ENCODE measurements around the gene IPO5.

IPO5 gene

DNA sequence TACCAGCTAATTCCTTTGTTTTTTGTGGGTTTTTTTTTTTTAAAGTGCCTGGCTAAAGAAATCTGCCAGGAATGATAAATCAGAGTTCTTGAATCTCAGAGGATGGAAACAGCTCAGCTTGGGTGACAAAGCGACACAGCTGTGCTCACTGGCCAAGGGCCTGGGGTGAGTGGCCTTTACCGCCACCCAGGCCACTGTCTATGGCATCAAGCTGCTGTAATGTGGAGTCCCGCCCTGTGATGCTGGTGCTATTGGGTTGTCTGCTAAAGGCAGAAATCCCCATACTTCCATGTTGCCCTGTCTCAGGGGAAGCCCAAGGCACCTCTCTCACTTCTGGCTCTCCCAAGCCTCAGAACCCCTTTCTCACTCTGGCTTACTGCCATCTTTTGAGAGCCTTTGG, 106.8 kb downstream of the IPO5 start:
- TF ChIP-seq, protein P1, sequence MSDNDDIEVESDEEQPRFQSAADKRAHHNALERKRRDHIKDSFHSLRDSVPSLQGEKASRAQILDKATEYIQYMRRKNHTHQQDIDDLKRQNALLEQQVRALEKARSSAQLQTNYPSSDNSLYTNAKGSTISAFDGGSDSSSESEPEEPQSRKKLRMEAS (IDR thresholded peaks at IDR 0.05; ENCODE audit: low read depth, low read length): no peak
- TF ChIP-seq, protein P2, sequence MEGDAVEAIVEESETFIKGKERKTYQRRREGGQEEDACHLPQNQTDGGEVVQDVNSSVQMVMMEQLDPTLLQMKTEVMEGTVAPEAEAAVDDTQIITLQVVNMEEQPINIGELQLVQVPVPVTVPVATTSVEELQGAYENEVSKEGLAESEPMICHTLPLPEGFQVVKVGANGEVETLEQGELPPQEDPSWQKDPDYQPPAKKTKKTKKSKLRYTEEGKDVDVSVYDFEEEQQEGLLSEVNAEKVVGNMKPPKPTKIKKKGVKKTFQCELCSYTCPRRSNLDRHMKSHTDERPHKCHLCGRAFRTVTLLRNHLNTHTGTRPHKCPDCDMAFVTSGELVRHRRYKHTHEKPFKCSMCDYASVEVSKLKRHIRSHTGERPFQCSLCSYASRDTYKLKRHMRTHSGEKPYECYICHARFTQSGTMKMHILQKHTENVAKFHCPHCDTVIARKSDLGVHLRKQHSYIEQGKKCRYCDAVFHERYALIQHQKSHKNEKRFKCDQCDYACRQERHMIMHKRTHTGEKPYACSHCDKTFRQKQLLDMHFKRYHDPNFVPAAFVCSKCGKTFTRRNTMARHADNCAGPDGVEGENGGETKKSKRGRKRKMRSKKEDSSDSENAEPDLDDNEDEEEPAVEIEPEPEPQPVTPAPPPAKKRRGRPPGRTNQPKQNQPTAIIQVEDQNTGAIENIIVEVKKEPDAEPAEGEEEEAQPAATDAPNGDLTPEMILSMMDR (IDR thresholded peaks at IDR 0.05; ENCODE audit: low read depth, low read length): no peak
- TF ChIP-seq POLR2A (IDR thresholded peaks at IDR 0.05; ENCODE audit: extremely low read depth, insufficient read length) (no peak), MYC (IDR thresholded peaks at IDR 0.05; ENCODE audit: low read depth, low read length) (no peak)
- no peak overlapping the region for H3K4me3 ChIP-seq (ENCODE audit: low read depth, low read length)
- no peak for DNase-seq (ENCODE audit: low read depth)

DNA sequence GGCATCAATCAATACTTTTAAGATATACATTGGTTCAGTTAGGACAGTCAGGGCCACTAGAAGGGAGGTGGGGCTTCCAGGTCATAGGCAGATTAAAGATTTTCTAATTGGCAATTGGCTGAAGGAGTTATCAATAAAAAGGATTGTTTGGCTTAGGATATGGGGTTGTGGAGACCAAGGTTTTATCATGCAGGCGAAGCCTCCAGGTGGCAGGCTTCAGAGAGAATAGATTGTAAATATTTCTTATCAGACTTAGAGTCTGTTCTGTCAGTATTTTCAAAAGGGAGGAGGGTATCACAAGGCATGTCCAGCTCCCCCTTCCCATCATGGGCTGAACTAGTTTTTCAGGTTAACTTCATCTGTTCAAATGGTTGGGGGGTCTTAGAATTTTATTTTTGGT, 112.0 kb downstream of the IPO5 start:
- DNase-seq (ENCODE audit: low read depth): no peak
- TF ChIP-seq MYC (IDR thresholded peaks at IDR 0.05; ENCODE audit: low read depth, low read length): no peak
- TF ChIP-seq POLR2A (IDR thresholded peaks at IDR 0.05; ENCODE audit: extremely low read depth, insufficient read length): no peak
- TF ChIP-seq, protein P1 (IDR thresholded peaks at IDR 0.05; ENCODE audit: low read depth, low read length): no peak
- TF ChIP-seq, protein P2 (IDR thresholded peaks at IDR 0.05; ENCODE audit: low read depth, low read length): no peak

DNA sequence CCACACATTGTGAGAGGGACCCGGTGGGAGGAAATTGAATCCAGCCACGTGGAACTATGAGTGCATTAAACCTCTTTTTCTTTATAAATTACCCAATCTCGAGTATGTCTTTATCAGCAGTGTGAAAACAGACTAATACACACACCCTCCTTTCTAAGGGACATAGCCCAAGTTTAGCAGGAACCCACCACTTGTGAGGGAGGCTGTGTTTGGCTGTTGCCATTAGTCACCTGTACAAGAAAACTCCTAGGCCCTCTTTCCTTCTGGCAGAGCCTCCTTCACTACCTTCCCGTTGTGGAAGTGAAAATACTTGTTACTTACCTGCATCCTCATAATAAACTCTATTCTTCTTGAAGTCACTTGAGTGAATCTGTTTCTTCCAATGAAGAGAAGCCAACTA, 113.2 kb downstream of the IPO5 start:
- no peak for DNase-seq (ENCODE audit: low read depth)
- no peak overlapping the region for H3K4me3 ChIP-seq (ENCODE audit: low read depth, low read length)
- TF ChIP-seq MYC (IDR thresholded peaks at IDR 0.05; ENCODE audit: low read depth, low read length) (no peak), POLR2A (IDR thresholded peaks at IDR 0.05; ENCODE audit: extremely low read depth, insufficient read length) (no peak)
- TF ChIP-seq, protein P2 (IDR thresholded peaks at IDR 0.05; ENCODE audit: low read depth, low read length): no peak
- TF ChIP-seq, protein P1 (IDR thresholded peaks at IDR 0.05; ENCODE audit: low read depth, low read length): no peak

More for the DNA sequence above, 112.0 kb downstream of the IPO5 start:
- no peak overlapping the region for H3K4me3 ChIP-seq (ENCODE audit: low read depth, low read length)

DNA sequence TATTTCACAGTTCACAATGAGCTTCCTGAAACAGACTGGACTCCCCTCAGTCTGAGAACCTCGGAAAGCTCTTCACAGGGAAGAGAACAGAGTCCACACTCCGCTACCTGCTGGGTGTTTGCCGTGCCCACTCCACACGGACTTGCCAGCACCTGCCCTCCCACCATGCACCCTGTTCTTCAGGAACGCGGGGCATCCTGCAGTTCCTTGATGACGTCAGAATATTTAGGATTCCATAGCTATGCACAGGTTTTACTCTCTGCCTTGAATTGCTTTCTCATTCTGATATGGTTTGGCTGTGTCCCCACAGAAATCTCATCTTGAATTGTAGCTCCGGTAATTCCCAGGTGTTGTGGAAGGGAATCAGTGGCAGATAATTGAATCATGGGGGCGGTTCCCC, 115.0 kb downstream of the IPO5 start:
- no peak overlapping the region for H3K4me3 ChIP-seq (ENCODE audit: low read depth, low read length)
- TF ChIP-seq MYC (IDR thresholded peaks at IDR 0.05; ENCODE audit: low read depth, low read length) (no peak), POLR2A (IDR thresholded peaks at IDR 0.05; ENCODE audit: extremely low read depth, insufficient read length) (no peak)
- TF ChIP-seq, protein P1 (IDR thresholded peaks at IDR 0.05; ENCODE audit: low read depth, low read length): no peak
- TF ChIP-seq, protein P2 (IDR thresholded peaks at IDR 0.05; ENCODE audit: low read depth, low read length): no peak
- DNase-seq (ENCODE audit: low read depth): no peak

DNA sequence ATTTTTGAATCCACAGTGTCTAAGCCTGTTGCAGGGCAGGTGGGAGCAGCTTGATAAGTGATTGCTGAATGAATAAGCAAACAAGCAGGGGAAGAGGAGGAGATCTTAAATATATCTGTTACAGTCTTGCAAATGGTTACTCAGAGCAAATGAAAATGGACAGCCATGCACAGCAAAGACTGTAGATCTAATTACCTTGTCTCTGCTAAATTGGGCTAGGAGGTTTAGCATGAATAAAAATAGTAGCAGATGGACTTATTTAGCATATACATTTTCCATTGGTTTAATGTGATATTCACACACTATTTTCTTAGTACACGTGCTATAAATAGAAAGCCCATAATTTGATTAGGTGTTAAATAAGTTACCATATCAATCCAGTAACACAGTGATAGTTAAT, 116.5 kb downstream of the IPO5 start:
- no peak overlapping the region for H3K4me3 ChIP-seq (ENCODE audit: low read depth, low read length)
- TF ChIP-seq, protein P2 (IDR thresholded peaks at IDR 0.05; ENCODE audit: low read depth, low read length): no peak
- no peak for TF ChIP-seq POLR2A (IDR thresholded peaks at IDR 0.05; ENCODE audit: extremely low read depth, insufficient read length)
- TF ChIP-seq, protein P1 (IDR thresholded peaks at IDR 0.05; ENCODE audit: low read depth, low read length): no peak
- TF ChIP-seq MYC (IDR thresholded peaks at IDR 0.05; ENCODE audit: low read depth, low read length): no peak
- DNase-seq (ENCODE audit: low read depth): no peak

DNA sequence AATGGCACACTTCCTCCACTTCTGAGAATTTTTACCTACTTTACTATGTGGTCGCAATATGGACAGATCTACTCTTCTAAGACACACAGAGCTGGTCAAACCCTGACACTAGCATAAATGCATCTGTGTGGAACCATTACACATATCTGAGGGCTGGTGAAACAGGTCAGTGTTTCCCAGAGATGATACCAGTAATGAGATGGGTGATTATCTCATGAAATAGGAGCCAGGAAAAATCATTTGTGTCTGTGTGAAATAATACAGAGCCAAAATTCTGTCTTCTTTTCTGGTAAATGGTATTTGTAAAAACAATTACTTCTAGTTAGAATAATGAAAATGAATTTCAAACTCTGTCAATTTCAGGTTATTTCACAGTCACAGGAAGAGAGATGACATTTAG, 117.8 kb downstream of the IPO5 start:
- no peak for DNase-seq (ENCODE audit: low read depth)
- H3K4me3 ChIP-seq (ENCODE audit: low read depth, low read length): no peak overlapping the region
- TF ChIP-seq, protein P1 (IDR thresholded peaks at IDR 0.05; ENCODE audit: low read depth, low read length): no peak
- TF ChIP-seq POLR2A (IDR thresholded peaks at IDR 0.05; ENCODE audit: extremely low read depth, insufficient read length) (no peak), MYC (IDR thresholded peaks at IDR 0.05; ENCODE audit: low read depth, low read length) (no peak)
- TF ChIP-seq, protein P2 (IDR thresholded peaks at IDR 0.05; ENCODE audit: low read depth, low read length): no peak

All from NB4 (cell line).